Measurements from ENCODE around the gene INO80E.

Gene INO80E

DNA sequence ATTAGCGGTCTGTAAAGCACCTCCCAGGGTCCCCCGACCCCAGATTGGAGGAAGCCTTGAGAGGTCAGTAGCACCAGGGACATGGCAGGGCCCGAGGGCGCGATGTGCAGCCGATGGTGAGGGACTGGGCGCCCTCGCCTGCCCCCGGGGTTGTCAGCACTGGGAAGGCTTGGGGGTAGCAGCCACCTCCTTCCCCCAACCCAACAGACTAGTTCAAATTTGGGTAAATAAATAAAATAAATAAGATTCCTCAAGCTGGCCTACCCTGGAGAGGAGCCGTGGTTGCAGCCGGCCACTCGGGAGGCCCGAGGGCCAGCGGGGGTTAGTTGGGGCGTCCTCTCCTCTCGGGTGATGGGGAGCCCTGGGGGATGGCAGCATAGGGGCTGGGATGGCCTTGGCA, 28.4 kb downstream of the INO80E start:
- H3K27ac ChIP-seq: no peak overlapping the region
- no peak for TF ChIP-seq CTCF (IDR thresholded peaks at IDR 0.05; ENCODE audit: low read depth, low read length, missing control alignments)
- H3K36me3 ChIP-seq (replicated peaks): no peaks in the 10 kb centered on the region
- no peak overlapping the region for H3K4me3 ChIP-seq (ENCODE audit: low read depth, low read length)
- H3K27me3 ChIP-seq (replicated peaks): peaks cover 26% of the 10 kb centered on the region
- DNase-seq: no peak
- in situ Hi-C loops (cut with HindIII; ENCODE audit: low pct_ligation_motif_present, low sequenced_read_pairs): no loop called here

GRCh38 chr16:30025156-30025555, 29.1 kb downstream of the INO80E start:
- TF ChIP-seq CTCF (IDR thresholded peaks at IDR 0.05; ENCODE audit: low read depth, low read length, missing control alignments): no peak
- Histone ChIP-seq H3K36me3 (replicated peaks) (no peaks in the 10 kb centered on the region), H3K4me3 (ENCODE audit: low read depth, low read length) (no peak overlapping the region), H3K27me3 (replicated peaks) (peaks cover 33% of the 10 kb centered on the region), H3K27ac (no peak overlapping the region)
- no peak for DNase-seq
- in situ Hi-C loops (cut with HindIII; ENCODE audit: low pct_ligation_motif_present, low sequenced_read_pairs): no loop called here

- TF ChIP-seq CTCF (IDR thresholded peaks at IDR 0.05; ENCODE audit: low read depth, low read length, missing control alignments): no peak
- DNase-seq: no peak
- Histone ChIP-seq H3K36me3 (replicated peaks) (no peaks in the 10 kb centered on the region), H3K27me3 (replicated peaks) (peaks cover 36% of the 10 kb centered on the region), H3K4me3 (ENCODE audit: low read depth, low read length) (no peak overlapping the region), H3K27ac (no peak overlapping the region)
- in situ Hi-C loops (cut with HindIII; ENCODE audit: low pct_ligation_motif_present, low sequenced_read_pairs): no loop called here
Observed at GRCh38 chr16:30025574-30025973, 29.5 kb downstream of the INO80E start.

DNA sequence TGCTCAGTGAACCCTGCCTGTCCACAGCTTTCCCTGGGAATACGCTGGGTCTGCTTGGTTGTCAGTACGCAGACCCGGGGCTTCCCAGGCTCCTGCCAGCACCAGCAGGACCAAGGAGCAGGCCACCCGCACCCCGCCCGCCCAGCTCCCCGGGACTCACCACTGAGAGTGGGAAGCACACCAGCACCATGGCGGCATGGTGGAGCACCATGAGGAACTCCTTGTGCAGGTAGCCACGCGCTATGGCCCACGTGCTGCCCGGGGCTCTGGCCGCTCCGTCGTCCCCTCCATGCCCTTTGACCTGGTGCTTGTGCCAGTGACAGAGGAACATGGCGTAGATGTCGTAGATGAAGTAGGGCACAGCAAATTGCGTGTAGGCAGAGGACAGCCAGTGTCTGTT, 30.4 kb downstream of the INO80E start:
- peaks cover 40% of the 10 kb centered on the region for H3K27me3 ChIP-seq (replicated peaks)
- H3K27ac ChIP-seq: no peak overlapping the region
- H3K4me3 ChIP-seq (ENCODE audit: low read depth, low read length): no peak overlapping the region
- no peaks in the 10 kb centered on the region for H3K36me3 ChIP-seq (replicated peaks)
- TF ChIP-seq CTCF (IDR thresholded peaks at IDR 0.05; ENCODE audit: low read depth, low read length, missing control alignments): no peak
- in situ Hi-C loops (cut with HindIII; ENCODE audit: low pct_ligation_motif_present, low sequenced_read_pairs): no loop called here
- DNase-seq: no peak

- Histone ChIP-seq H3K4me3 (ENCODE audit: low read depth, low read length) (no peak overlapping the region), H3K36me3 (replicated peaks) (no peaks in the 10 kb centered on the region), H3K27me3 (replicated peaks) (peaks cover 42% of the 10 kb centered on the region), H3K27ac (no peak overlapping the region)
- no peak for DNase-seq
- in situ Hi-C loops (cut with HindIII; ENCODE audit: low pct_ligation_motif_present, low sequenced_read_pairs): no loop called here
- no peak for TF ChIP-seq CTCF (IDR thresholded peaks at IDR 0.05; ENCODE audit: low read depth, low read length, missing control alignments)
Observed at GRCh38 chr16:30027588-30028437, 31.8 kb downstream of the INO80E start.
